Measurements from ENCODE around the gene HEPACAM2. TPM values are rescaled to one million over a fixed set of nuclear protein-coding genes. Genes with fewer than 3 reads are reported as not detected.
A peak's percentile ranks its signal among the peaks of the same experiment; 100 is the strongest.

HEPACAM2 gene
- total RNA-seq, 2 donors from 2014 or later, result 0.41 to 0.45 TPM

GRCh38 chr7:93245525-93246432 lies 19.5 kb upstream of the HEPACAM2 start:
- no peaks in the 10 kb centered on the region for H3K27me3 ChIP-seq (replicated peaks; ENCODE audit: insufficient read depth)
- peak; percentile 34 to 75 (median 66) for TF ChIP-seq CTCF (IDR thresholded peaks at IDR 0.05)
- no peak for TF ChIP-seq POLR2AphosphoS5 (IDR thresholded peaks at IDR 0.05)
- no peaks in the 10 kb centered on the region for H3K4me1 ChIP-seq (replicated peaks)
- no peaks in the 10 kb centered on the region for H3K9me3 ChIP-seq
- DNase-seq (ENCODE audit: low spot score), result no peak
- H3K4me3 ChIP-seq, result peak overlapping the region in 1 of 2 donors; percentile 14
- intact Hi-C loops (cut with DNase I), result loop anchor here (5.0 to 10.0 kb wide), 2 partner anchors 307 to 839 kb away; no protein-coding TSS in a partner anchor
- no peak overlapping the region for H3K27ac ChIP-seq
- H3K36me3 ChIP-seq, result no peaks in the 10 kb centered on the region
- 9% methylated on average over 9 of the region's 9 CpGs for WGBS

GRCh38 chr7:93242106-93242505 lies 15.8 kb upstream of the HEPACAM2 start:
- DNase-seq (ENCODE audit: low spot score), result no peak
- no peak overlapping the region for H3K4me3 ChIP-seq
- intact Hi-C loops (cut with DNase I), result loop anchor here (10.0 kb wide), 1 partner anchor 843 kb away; no protein-coding TSS in a partner anchor
- no peaks in the 10 kb centered on the region for H3K36me3 ChIP-seq
- no peak overlapping the region for H3K27ac ChIP-seq
- H3K4me1 ChIP-seq (replicated peaks), result no peaks in the 10 kb centered on the region
- TF ChIP-seq CTCF (IDR thresholded peaks at IDR 0.05) (no peak), POLR2AphosphoS5 (IDR thresholded peaks at IDR 0.05) (no peak), POLR2A (IDR thresholded peaks at IDR 0.05) (no peak)
- no peaks in the 10 kb centered on the region for H3K9me3 ChIP-seq
- WGBS, result 95% methylated on average over 3 of the region's 3 CpGs
- no peaks in the 10 kb centered on the region for H3K27me3 ChIP-seq (replicated peaks; ENCODE audit: insufficient read depth)

- intact Hi-C loops (cut with DNase I), result loop anchor here (10.0 kb wide), 1 partner anchor 845 kb away; no protein-coding TSS in a partner anchor
- H3K9me3 ChIP-seq, result no peaks in the 10 kb centered on the region
- no peaks in the 10 kb centered on the region for H3K36me3 ChIP-seq
- 54% methylated on average over 4 of the region's 4 CpGs for WGBS
- H3K27ac ChIP-seq, result no peak overlapping the region
- H3K4me3 ChIP-seq, result no peak overlapping the region
- no peaks in the 10 kb centered on the region for H3K27me3 ChIP-seq (replicated peaks; ENCODE audit: insufficient read depth)
- H3K4me1 ChIP-seq (replicated peaks), result no peaks in the 10 kb centered on the region
- no peak for TF ChIP-seq POLR2A (IDR thresholded peaks at IDR 0.05)
- TF ChIP-seq CTCF (IDR thresholded peaks at IDR 0.05), result no peak
- TF ChIP-seq POLR2AphosphoS5 (IDR thresholded peaks at IDR 0.05), result no peak
- no peak for DNase-seq (ENCODE audit: low spot score)
These were observed 13.6 kb upstream of the HEPACAM2 start for GRCh38 chr7:93239824-93240223.

- no peak overlapping the region for H3K4me3 ChIP-seq
- H3K27ac ChIP-seq, result no peak overlapping the region
- TF ChIP-seq POLR2A (IDR thresholded peaks at IDR 0.05) (no peak), POLR2AphosphoS5 (IDR thresholded peaks at IDR 0.05) (no peak), CTCF (IDR thresholded peaks at IDR 0.05) (no peak)
- WGBS, result 89% methylated on average over 2 of the region's 2 CpGs
- H3K4me1 ChIP-seq (replicated peaks), result no peaks in the 10 kb centered on the region
- DNase-seq (ENCODE audit: low spot score), result no peak
- H3K27me3 ChIP-seq (replicated peaks; ENCODE audit: insufficient read depth), result no peaks in the 10 kb centered on the region
- intact Hi-C loops (cut with DNase I), result no loop called here
- H3K9me3 ChIP-seq, result no peaks in the 10 kb centered on the region
- no peaks in the 10 kb centered on the region for H3K36me3 ChIP-seq
These were observed 12.5 kb upstream of the HEPACAM2 start for GRCh38 chr7:93238748-93239147.

GRCh38 chr7:93238131-93238530 lies 11.9 kb upstream of the HEPACAM2 start:
- H3K4me1 ChIP-seq (replicated peaks), result no peaks in the 10 kb centered on the region
- intact Hi-C loops (cut with DNase I), result no loop called here
- no peaks in the 10 kb centered on the region for H3K27me3 ChIP-seq (replicated peaks; ENCODE audit: insufficient read depth)
- no peak overlapping the region for H3K27ac ChIP-seq
- DNase-seq (ENCODE audit: low spot score), result no peak
- WGBS, result 84% methylated on average over 4 of the region's 4 CpGs
- H3K36me3 ChIP-seq, result no peaks in the 10 kb centered on the region
- H3K4me3 ChIP-seq, result no peak overlapping the region
- no peaks in the 10 kb centered on the region for H3K9me3 ChIP-seq
- no peak for TF ChIP-seq POLR2A (IDR thresholded peaks at IDR 0.05)
- no peak for TF ChIP-seq CTCF (IDR thresholded peaks at IDR 0.05)
- no peak for TF ChIP-seq POLR2AphosphoS5 (IDR thresholded peaks at IDR 0.05)

Data from prostate gland (tissue), 2 donors.